NCI-H748 treated with DMSO at 0.1 percent for 48 hours (cell line): ENCODE measurements around the gene PNLIPRP1.

Experiments used
- DNase-seq: peaks from one replicate; lab custom pipeline; 2025; lab: John Stamatoyannopoulos, UW

PNLIPRP1 gene

DNA sequence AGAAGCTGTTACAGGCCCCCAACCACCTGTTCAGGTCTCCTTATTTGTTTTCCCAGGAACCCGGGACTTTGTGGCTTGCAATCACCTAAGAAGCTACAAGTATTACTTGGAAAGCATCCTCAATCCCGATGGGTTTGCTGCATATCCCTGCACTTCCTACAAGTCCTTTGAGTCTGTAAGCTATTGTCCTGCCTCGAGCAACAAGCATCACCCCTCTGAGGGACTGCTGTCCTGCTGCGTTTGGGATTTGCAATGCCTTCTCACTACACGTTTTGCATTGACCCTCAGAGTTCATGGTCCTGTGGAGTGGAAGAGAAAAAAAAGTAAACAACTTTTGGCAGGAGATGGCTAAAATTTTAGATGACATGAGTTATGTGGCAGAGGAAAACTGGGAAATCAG lies 9.2 kb downstream of the PNLIPRP1 start:
- DNase-seq, result no peak

DNA sequence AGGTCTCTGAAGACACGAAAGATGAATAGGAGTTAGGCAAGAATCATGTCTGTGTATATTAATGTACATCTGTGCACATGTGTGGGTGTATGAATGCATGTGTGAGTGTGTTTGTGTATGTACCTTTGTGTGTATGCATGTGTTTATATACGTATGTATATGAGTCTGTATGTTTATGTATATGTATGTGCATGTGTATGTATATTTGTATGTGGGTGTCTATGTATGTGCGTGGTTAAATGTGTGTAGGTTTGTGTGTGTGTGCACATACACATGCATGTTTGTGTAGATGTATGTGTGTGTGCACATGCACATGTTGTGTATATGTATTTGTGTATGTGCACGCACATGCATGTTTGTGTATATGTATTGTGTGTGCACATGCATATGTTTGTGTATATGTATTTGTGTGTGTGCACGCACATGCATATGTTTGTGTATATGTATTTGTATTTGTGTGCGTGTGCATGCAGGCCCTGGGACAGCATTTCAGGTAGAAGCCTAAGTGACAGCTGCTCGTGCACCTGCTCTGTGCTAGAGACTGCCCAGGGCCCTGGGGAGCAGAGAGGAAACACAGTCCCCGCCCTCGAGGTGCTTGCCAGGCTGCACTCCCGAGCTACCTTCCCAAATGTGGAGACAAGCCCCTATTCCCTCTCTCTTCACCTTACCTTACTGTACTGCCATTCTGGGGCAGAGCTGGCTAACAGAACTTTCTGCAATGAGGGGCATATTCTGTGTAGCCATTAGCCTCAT lies 12.1 kb downstream of the PNLIPRP1 start:
- no peak for DNase-seq

DNA sequence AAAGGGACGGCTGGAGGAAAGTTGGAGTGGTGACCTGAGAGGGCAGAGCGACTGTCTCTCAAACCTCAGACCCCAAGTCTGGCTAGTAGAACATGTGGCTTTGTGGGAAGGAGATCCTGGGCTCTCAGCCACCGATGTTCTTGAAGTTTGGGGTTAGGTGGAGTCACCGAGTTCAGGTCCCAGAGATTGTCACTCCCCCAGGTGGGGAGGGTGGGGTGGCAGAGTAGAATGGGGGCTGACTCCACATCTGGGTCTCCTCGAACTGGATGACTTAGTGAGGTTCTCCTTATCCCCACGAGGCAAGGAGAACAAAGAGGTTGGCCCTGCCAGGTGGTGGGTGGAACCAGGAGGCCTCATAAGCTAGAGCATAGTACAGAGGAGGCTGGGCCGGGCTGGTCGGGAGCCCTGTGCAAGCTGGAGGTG lies 15.3 kb downstream of the PNLIPRP1 start:
- DNase-seq, result no peak

DNA sequence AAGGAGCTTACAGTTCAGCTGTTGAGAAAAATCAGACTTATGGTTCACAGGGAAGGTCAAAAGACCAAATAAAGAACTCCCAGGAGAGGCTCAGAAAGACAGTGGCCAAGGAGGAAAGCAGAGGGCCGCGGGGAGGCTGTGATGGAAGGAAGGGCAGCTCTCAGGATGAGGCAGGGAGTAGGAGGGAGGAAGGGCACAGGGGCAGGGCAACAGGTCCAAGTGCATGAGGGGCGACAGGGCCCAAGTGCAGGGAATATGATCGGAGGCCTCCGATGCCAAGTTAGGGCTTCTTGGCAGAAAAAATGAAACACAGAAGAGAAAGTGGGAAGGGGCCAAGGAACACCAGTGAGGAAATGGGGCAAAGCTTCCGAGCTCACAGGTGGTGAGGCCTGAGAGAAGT lies 16.6 kb downstream of the PNLIPRP1 start:
- no peak for DNase-seq

DNA sequence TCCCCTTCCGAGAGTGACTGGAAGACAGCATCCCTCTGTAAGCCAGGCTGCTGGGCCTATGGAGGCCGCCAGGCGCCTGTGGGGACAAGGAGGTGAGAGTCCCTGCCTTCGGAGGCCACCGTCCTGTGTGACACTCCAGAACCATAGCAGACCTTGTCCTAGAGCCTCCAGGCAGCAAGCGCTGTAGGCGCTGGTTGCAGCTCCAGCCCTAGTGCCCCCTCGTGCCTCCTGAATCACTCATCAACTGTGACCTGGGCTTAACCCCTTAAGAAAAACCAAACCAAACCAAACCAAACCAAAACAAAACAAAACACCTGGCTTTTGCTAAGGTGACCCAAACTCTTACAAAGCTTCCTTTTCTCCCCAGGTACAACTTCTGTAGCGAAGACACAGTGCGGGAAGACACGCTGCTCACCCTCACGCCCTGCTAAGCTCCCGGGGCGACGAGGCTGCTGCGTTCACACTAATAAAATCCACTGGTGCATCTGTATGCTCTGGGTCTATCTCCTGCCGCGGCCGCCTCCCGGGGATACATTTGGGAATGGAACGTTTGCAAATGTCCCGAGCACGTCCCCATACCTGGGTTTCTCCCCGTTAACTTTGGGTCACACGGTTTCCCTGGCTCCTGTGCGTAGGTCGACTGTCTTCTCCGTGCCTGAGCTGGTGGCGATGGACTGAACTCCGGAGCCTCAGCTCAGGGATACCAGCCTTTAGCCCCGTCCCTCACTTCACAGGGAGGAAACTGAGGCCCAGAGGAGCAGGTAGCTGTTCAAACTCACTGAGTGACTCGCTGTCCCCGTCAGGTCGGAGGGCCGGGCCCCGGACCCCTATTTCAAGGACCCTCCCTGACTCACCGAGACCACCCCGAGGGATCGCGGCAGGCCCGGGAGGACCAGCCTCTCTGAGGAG lies 18.2 kb downstream of the PNLIPRP1 start:
- no peak for DNase-seq

GRCh38 chr10:116610443-116611152 lies 19.8 kb downstream of the PNLIPRP1 start:
- no peak for DNase-seq

GRCh38 chr10:116611153-116611545 lies 20.4 kb downstream of the PNLIPRP1 start:
- no peak for DNase-seq

DNA sequence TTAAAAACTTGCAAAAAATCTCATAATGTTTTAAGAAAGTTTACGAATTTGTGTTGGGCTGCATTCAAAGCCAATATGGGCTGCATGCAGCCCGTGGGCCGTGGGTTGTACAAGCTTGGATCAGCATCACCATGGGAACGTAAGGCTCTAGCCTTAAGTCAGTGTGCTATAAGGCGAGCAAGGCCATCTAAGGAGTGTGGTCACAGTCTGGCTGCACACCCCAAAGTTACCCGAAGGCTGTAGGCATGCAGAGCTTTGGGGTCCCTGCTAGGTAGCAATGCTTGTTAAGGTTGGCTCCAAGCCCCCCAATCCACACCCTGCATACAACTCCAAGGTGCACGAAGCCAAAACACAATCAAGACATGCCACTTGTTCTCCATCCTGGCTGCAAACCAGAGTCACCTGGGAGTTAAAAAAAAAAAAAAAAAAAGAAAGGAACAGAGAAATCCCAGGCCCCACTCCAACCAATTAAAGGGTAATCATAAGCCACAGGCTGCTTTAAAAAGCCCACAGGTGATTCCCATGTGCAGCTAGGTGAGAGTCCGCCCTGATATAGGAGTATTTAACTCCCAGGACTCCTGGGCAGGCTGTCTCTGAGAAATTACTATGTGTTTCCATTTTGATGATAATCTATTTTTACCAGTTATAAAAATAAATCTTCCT lies 21.5 kb downstream of the PNLIPRP1 start:
- DNase-seq, result no peak

DNA sequence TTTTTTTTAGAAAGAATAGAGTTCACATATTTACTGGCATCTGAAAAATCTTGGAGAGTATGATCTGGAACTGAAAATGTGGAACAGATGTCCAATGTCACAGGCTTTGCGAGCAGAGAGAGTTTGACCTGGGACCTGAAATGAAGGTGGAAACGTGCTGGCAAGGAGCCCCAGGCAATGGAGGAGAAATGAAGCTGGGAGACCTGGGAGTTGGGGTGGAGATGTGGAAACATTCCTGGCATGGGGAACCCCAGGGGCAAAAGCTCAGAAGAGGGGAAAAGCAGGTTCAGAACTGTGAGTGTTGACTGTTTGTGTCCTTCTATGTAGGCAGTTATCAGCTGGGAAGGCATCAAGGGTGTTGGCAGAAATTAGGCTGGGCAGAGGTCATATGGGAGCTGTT lies 22.7 kb downstream of the PNLIPRP1 start:
- no peak for DNase-seq

- DNase-seq, result no peak
These were observed 24.0 kb downstream of the PNLIPRP1 start for GRCh38 chr10:116614796-116615195.

GRCh38 chr10:116615199-116615776 lies 24.5 kb downstream of the PNLIPRP1 start:
- DNase-seq, result no peak

DNA sequence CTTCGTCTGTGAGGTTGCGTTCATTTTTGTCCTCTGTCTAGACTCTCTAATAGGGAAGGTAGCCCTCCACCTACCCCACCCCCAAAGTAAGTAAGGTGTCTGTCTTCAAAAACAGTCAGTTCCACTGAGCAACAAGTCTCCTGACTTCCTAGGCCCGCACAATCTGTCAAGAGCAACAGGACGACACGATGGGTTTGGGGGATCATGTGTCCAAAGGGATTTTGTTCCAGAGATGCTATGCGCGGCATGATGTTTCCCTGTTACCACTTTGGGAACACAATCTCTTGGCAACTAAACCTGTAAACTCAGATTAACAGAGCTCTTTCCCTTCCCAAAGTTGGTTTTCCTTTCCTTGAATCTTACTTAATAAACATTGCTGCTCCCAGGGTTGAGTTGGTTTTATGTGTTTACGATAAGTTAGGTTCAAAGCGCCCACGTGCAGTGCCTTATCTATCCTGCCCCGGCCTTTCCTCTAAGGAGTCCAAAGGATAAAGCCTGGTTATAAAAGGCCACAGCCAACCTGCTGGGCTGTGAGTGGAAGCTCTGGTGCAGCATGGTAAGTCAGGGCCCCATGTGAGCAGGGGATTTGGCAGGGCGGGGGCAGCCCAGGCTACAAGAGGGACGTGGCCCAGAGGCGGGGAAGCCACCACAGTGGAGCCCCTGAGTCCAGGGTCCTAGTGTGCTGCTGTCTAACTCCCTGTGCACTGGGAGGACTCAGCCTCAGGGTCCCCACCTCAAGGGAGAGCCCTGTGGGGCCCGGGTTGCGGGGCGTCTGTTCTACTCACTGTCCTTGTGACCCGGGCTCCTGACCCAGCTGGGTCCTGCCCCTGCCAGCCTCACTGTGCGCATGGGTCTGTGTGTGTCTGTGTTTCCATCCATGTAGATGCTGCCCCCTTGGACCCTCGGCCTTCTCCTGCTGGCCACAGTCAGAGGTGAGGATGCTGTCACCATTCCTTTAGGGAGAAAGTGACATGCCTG lies 30.0 kb downstream of the PNLIPRP1 start, which contains the start of gene PNLIPRP2:
PNLIPRP2 (plus strand) TSS at position 531 of the 978 bp plus-strand sequence.
- no peak for DNase-seq

GRCh38 chr10:116621476-116621875 lies 30.7 kb downstream of the PNLIPRP1 start:
- no peak for DNase-seq

GRCh38 chr10:116621934-116622655 lies 31.3 kb downstream of the PNLIPRP1 start:
- DNase-seq, result no peak

DNA sequence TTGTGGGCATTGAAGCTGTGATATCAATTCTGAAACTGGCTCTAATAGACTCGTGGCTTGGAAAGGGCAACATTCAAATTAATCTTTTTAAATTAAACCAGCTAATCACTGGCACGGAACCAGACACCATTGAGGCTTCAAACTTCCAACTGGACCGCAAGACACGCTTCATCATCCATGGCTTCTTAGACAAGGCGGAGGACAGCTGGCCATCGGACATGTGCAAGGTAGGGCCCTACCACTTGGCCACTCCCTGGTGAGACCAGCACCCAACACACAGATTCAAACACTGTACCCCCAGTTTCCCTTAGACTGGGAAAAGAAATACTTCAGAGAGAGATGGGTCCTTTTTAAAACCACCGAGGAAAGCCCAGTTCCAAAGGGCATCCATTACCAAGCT lies 35.1 kb downstream of the PNLIPRP1 start:
- no peak for DNase-seq

DNA sequence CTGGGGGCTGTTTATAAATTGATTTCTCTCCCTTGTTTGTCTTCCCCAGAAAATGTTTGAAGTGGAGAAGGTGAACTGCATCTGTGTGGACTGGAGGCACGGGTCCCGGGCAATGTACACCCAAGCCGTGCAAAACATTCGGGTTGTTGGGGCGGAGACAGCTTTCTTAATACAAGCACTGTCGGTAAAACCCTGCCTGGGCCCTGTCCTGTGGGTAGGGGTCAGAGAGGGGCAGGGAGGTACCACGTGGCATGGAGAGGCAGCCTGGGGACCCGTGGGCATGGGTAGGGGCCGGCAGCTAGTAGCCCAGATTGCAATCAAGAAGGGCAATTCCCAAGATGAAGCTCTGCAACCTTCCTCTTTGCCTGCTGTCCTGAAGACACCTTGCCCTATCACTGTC lies 36.1 kb downstream of the PNLIPRP1 start:
- DNase-seq, result no peak

DNA sequence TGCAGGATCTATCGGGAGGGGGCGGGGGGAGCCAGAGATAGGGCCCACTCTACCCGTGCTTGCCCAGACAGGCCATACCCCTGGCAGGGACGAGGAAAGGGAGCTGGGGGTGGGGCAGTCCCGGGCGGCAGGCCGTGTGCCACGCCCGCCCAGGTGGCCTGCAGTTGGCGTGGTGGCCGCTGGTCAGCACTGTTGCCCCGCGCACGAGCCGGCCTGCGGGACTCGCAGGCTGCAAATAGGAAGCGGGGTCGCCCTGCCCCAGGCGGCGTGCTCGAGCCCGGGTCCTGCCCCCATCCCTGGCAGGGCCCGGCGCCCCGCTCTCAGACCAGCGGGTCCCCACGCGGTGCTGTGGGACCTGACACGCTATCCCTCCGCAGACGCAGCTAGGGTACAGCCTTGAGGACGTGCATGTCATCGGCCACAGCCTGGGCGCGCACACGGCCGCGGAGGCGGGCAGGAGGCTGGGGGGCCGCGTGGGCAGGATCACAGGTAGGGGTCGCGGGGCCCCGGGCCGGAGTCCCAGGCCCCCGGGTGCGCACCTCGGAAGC lies 36.7 kb downstream of the PNLIPRP1 start:
- no peak for DNase-seq

- DNase-seq, result no peak
These were observed 38.6 kb downstream of the PNLIPRP1 start for GRCh38 chr10:116629340-116629739.

GRCh38 chr10:116630020-116630419 lies 39.3 kb downstream of the PNLIPRP1 start:
- DNase-seq, result no peak
